Activated naive CD8-positive, alpha-beta T cell treated with anti-CD3 and anti-CD28 coated beads for 36 hours (primary cell): ENCODE data around the gene TBPL2. TPM values are rescaled to one million over a fixed set of nuclear protein-coding genes. Genes with fewer than 3 reads are reported as not detected.
"Not testable (repeated sequence)": the region's sequence is repeated elsewhere in the genome, so short reads cannot be mapped to it uniquely, and the experiment has no call there.

Experiments used
- DNase-seq: peaks from one replicate; pipeline ENCODE4 v3.0.0; 2021
- H3K27ac Mint-ChIP-seq: one replicate; pipeline ENCODE4 v1.8.0; 2022; ENCODE audit warnings: mild to moderate bottlenecking, moderate library complexity, mixed read lengths
- H3K27me3 Mint-ChIP-seq: one replicate; pipeline ENCODE4 v1.8.0; 2022; ENCODE audit warnings: mild to moderate bottlenecking, mixed read lengths
- H3K36me3 Mint-ChIP-seq: one replicate; pipeline ENCODE4 v1.8.0; 2021; ENCODE audit warnings: mild to moderate bottlenecking, mixed read lengths
- H3K4me1 Mint-ChIP-seq: one replicate; pipeline ENCODE4 v1.8.0; 2021; ENCODE audit warnings: mixed read lengths
- H3K4me3 Mint-ChIP-seq: one replicate; pipeline ENCODE4 v1.8.0; 2022; ENCODE audit warnings: mild to moderate bottlenecking, moderate library complexity, mixed read lengths
- H3K9me3 Mint-ChIP-seq: one replicate; pipeline ENCODE4 v1.8.0; 2022; ENCODE audit warnings: mixed read lengths
- total RNA-seq, 2 experiments: library from RNA; stranded (reverse); gene quantifications; one replicate each; pipeline ENCODE4 v1.2.3, GENCODE V29; 2021

The TBPL2 gene
- total RNA-seq, 2 experiments from 2014 or later = not detected

GRCh38 chr14:55399852-55400251 is 40.6 kb downstream of the TBPL2 start:
- no peak overlapping the region for H3K27ac Mint-ChIP-seq
- no peak overlapping the region for H3K4me3 Mint-ChIP-seq
- peaks cover 30% of the 10 kb centered on the region for H3K4me1 Mint-ChIP-seq
- H3K27me3 Mint-ChIP-seq = no peaks in the 10 kb centered on the region
- DNase-seq = no peak
- H3K36me3 Mint-ChIP-seq = peaks cover 12% of the 10 kb centered on the region
- H3K9me3 Mint-ChIP-seq = no peaks in the 10 kb centered on the region

GRCh38 chr14:55399183-55399582 is 41.2 kb downstream of the TBPL2 start:
- no peak for DNase-seq
- H3K4me3 Mint-ChIP-seq = no peak overlapping the region
- peaks cover 24% of the 10 kb centered on the region for H3K4me1 Mint-ChIP-seq
- H3K27ac Mint-ChIP-seq = no peak overlapping the region
- H3K9me3 Mint-ChIP-seq = no peaks in the 10 kb centered on the region
- H3K27me3 Mint-ChIP-seq = no peaks in the 10 kb centered on the region
- peaks cover 12% of the 10 kb centered on the region for H3K36me3 Mint-ChIP-seq

DNA sequence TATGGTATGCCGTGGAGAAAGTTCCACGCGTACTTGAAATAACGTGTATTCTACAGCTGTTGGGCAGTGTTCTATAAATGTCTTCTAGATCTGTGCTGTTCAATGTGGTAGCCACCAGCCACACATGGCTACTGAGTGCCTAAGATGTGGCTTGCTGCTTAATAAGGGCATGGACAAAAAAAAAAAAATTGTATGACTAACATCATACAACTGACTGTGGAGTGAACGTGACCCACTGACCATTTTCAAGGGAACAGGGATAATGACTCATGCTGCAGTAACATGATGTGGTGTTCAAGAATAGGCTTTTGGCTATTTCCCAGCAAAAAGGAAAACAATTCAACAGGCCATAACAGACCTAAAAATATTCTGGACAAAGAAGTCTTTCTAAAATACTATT is 41.7 kb downstream of the TBPL2 start:
- no peaks in the 10 kb centered on the region for H3K9me3 Mint-ChIP-seq
- H3K27ac Mint-ChIP-seq = no peak overlapping the region

GRCh38 chr14:55389330-55389729 is 51.1 kb downstream of the TBPL2 start:
- DNase-seq = no peak
- Mint-ChIP-seq H3K27ac (peak overlapping the region; percentile 28), H3K9me3 (peaks cover 2% of the 10 kb centered on the region), H3K36me3 (peaks cover 40% of the 10 kb centered on the region), H3K27me3 (no peaks in the 10 kb centered on the region), H3K4me3 (no peak overlapping the region), H3K4me1 (peaks cover 27% of the 10 kb centered on the region)

More for the DNA sequence above, 41.7 kb downstream of the TBPL2 start:
- H3K4me3 Mint-ChIP-seq = no peak overlapping the region
- H3K27me3 Mint-ChIP-seq = no peaks in the 10 kb centered on the region
- no peak for DNase-seq
- peaks cover 20% of the 10 kb centered on the region for H3K4me1 Mint-ChIP-seq
- peaks cover 12% of the 10 kb centered on the region for H3K36me3 Mint-ChIP-seq

DNA sequence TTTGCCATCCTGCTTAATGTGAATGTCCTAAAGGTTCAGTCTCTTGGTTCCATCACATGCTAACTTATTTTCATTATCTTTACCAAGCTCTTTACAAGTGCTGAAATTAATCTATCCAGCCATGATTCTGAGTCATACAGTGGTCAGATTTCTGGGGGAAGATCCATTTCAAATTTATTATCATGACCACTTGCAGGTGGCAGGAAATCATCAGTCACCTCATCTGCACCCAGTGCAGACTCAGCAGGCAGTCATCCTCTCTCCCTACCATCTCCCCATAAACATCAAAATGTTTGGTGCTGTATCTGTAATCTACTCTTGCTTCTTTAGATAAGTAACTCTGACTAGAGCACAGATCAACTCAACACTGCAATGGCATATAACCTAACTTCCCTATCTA is 52.3 kb downstream of the TBPL2 start:
- Mint-ChIP-seq H3K36me3 (peaks cover 42% of the 10 kb centered on the region), H3K27ac (peak overlapping the region; percentile 44), H3K4me3 (no peak overlapping the region), H3K9me3 (peaks cover 2% of the 10 kb centered on the region), H3K27me3 (no peaks in the 10 kb centered on the region), H3K4me1 (peaks cover 27% of the 10 kb centered on the region)
- no peak for DNase-seq

GRCh38 chr14:55387121-55387520 is 53.3 kb downstream of the TBPL2 start:
- H3K27ac Mint-ChIP-seq = peak overlapping the region; percentile 65
- H3K4me3 Mint-ChIP-seq = no peak overlapping the region
- peaks cover 42% of the 10 kb centered on the region for H3K36me3 Mint-ChIP-seq
- peaks cover 2% of the 10 kb centered on the region for H3K9me3 Mint-ChIP-seq
- no peak for DNase-seq
- H3K27me3 Mint-ChIP-seq = no peaks in the 10 kb centered on the region
- peaks cover 27% of the 10 kb centered on the region for H3K4me1 Mint-ChIP-seq

GRCh38 chr14:55386037-55386808 is 54.2 kb downstream of the TBPL2 start:
- H3K4me1 Mint-ChIP-seq = peaks cover 32% of the 10 kb centered on the region
- peaks cover 2% of the 10 kb centered on the region for H3K9me3 Mint-ChIP-seq
- peaks cover 48% of the 10 kb centered on the region for H3K36me3 Mint-ChIP-seq
- peak overlapping the region; percentile 95 for H3K27ac Mint-ChIP-seq
- no peak overlapping the region for H3K4me3 Mint-ChIP-seq
- DNase-seq = no peak
- no peaks in the 10 kb centered on the region for H3K27me3 Mint-ChIP-seq

- H3K27ac Mint-ChIP-seq = peak overlapping the region; percentile 47
- H3K4me1 Mint-ChIP-seq = peaks cover 32% of the 10 kb centered on the region
- H3K36me3 Mint-ChIP-seq = peaks cover 50% of the 10 kb centered on the region
- H3K4me3 Mint-ChIP-seq = no peak overlapping the region
- H3K9me3 Mint-ChIP-seq = peaks cover 2% of the 10 kb centered on the region
- no peak for DNase-seq
- H3K27me3 Mint-ChIP-seq = no peaks in the 10 kb centered on the region
Observed at GRCh38 chr14:55384536-55384935, 55.9 kb downstream of the TBPL2 start.

DNA sequence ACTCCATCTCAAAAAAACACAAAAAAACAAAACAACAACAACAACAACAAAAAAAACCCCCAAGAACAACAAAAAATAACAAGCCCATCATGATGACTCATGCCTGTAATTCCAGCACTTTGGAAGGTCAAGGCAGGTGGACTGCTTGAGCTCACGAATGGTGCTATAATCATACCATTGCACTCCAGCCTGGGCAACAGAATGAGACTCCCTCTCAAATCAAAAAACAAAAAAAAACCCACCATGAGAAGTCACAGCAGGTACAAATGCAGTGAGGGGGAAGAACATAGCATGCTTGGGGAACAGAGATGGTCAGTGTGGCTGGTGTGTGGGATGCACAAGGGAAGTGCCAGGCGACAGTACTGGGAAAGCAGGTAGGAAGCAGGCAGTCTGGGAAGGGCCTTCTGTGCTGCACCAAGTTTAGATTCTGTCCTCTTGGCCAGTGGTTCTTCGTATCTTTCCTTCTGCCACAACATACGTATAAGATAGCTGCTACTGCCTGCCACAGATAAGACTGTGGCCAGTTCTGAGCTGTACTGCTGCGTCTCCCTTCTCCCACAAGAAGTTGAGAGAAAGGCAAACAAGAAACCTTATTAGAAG is 56.8 kb downstream of the TBPL2 start:
- peaks cover 29% of the 10 kb centered on the region for H3K4me1 Mint-ChIP-seq
- no peak overlapping the region for H3K27ac Mint-ChIP-seq

GRCh38 chr14:55383056-55383466 is 57.4 kb downstream of the TBPL2 start:
- H3K27me3 Mint-ChIP-seq = not testable (repeated sequence)
- H3K36me3 Mint-ChIP-seq = peaks cover 37% of the 10 kb centered on the region
- peaks cover 29% of the 10 kb centered on the region for H3K4me1 Mint-ChIP-seq

More for the DNA sequence above, 56.8 kb downstream of the TBPL2 start:
- H3K36me3 Mint-ChIP-seq = peaks cover 41% of the 10 kb centered on the region
- DNase-seq = no peak
- no peak overlapping the region for H3K4me3 Mint-ChIP-seq
- H3K27me3 Mint-ChIP-seq = no peaks in the 10 kb centered on the region
- H3K9me3 Mint-ChIP-seq = peaks cover 2% of the 10 kb centered on the region

GRCh38 chr14:55382483-55382882 is 57.9 kb downstream of the TBPL2 start:
- H3K27me3 Mint-ChIP-seq = no peaks in the 10 kb centered on the region
- no peak overlapping the region for H3K27ac Mint-ChIP-seq
- peaks cover 26% of the 10 kb centered on the region for H3K4me1 Mint-ChIP-seq
- H3K4me3 Mint-ChIP-seq = no peak overlapping the region
- DNase-seq = no peak
- H3K36me3 Mint-ChIP-seq = peaks cover 35% of the 10 kb centered on the region
- peaks cover 2% of the 10 kb centered on the region for H3K9me3 Mint-ChIP-seq

More at GRCh38 chr14:55383056-55383466, 57.4 kb downstream of the TBPL2 start:
- not testable (repeated sequence) for H3K4me3 Mint-ChIP-seq, H3K9me3 Mint-ChIP-seq, H3K27ac Mint-ChIP-seq, DNase-seq

DNA sequence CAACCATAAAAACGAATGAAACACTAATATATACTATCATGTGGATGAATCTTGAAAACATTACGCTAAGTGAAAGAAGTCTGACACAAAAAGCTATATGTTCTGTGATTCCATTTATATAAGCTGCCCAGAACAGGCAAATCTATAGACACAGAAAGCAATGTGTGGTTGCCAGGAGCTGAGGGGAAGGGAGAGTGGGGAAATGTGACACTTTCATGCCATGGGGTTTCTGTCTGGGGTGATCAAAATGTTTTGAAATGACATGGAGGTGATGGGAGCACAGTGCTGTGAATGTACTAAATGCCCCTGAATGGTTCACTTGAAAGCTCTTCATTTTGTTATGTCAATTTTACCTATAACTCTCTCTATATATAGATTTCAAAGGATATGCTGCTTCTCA is 58.9 kb downstream of the TBPL2 start:
- DNase-seq = no peak
- Mint-ChIP-seq H3K4me3 (no peak overlapping the region), H3K36me3 (peaks cover 38% of the 10 kb centered on the region), H3K27me3 (no peaks in the 10 kb centered on the region), H3K9me3 (peaks cover 2% of the 10 kb centered on the region), H3K4me1 (peaks cover 20% of the 10 kb centered on the region), H3K27ac (peak overlapping the region; percentile 54)

- Mint-ChIP-seq H3K27me3 (no peaks in the 10 kb centered on the region), H3K27ac (no peak overlapping the region), H3K4me1 (peaks cover 20% of the 10 kb centered on the region), H3K4me3 (no peak overlapping the region), H3K9me3 (peaks cover 2% of the 10 kb centered on the region), H3K36me3 (peaks cover 40% of the 10 kb centered on the region)
- no peak for DNase-seq
Observed at GRCh38 chr14:55381040-55381439, 59.4 kb downstream of the TBPL2 start.

DNA sequence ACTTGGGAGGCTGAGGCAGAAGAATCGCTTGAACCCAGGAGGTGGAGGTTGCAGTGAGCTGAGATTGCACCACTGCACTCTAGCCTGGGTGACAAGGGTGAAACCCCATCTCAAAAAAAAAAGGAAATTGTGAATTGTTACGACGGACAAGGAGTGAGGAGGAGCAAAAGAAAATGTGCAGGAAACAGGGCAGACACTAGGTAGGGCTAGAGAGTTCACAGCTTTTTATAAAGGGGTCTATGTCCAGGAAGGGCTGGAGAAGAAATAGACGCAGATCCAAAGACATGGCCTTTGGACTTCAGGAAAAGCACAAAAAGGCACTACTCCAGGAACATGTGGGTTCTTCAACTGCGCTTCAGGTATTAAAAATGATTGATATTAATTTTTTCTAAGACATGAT is 63.2 kb downstream of the TBPL2 start:
- no peak overlapping the region for H3K27ac Mint-ChIP-seq
- peaks cover 36% of the 10 kb centered on the region for H3K4me1 Mint-ChIP-seq

DNA sequence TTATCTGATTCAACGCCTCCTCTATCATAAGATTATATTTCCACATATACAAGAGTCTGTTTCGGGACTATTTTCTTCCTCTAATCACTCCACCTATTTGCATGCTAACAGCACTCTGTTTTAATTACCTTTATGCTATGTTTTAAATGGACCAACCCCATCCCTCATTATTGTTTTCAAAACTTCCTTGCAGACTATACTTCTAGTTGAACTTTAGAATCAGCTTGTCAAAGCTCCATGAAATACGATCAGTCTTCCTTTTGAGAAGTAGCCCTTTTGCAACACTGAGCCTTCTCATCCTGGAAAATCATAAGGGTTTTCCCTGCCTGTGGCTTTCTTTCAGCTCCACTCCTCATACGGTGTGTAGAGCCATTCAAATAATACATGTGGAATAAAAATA is 65.6 kb downstream of the TBPL2 start:
- DNase-seq = no peak
- peaks cover 38% of the 10 kb centered on the region for H3K4me1 Mint-ChIP-seq
- peaks cover 48% of the 10 kb centered on the region for H3K36me3 Mint-ChIP-seq
- H3K4me3 Mint-ChIP-seq = peak overlapping the region; percentile 60
- H3K9me3 Mint-ChIP-seq = no peaks in the 10 kb centered on the region
- H3K27ac Mint-ChIP-seq = peak overlapping the region; percentile 99
- H3K27me3 Mint-ChIP-seq = no peaks in the 10 kb centered on the region

More for the DNA sequence above, 63.2 kb downstream of the TBPL2 start:
- Mint-ChIP-seq H3K9me3 (no peaks in the 10 kb centered on the region), H3K36me3 (peaks cover 51% of the 10 kb centered on the region), H3K4me3 (no peak overlapping the region), H3K27me3 (no peaks in the 10 kb centered on the region)
- DNase-seq = no peak
